Bronchus fibroblast of lung (primary cell): ENCODE results near the gene SCGB1A1. TPM values are rescaled to one million over a fixed set of nuclear protein-coding genes. Genes with fewer than 3 reads are reported as not detected.

Source experiments
- total RNA-seq: library from RNA; depleted of rRNA; stranded (reverse); fragments of >200 nt; gene quantifications from 2 replicates; pipeline ENCODE4 v1.2.3, GENCODE V29; 2015

The SCGB1A1 gene
- not detected in 2 replicates for total RNA-seq

DNA sequence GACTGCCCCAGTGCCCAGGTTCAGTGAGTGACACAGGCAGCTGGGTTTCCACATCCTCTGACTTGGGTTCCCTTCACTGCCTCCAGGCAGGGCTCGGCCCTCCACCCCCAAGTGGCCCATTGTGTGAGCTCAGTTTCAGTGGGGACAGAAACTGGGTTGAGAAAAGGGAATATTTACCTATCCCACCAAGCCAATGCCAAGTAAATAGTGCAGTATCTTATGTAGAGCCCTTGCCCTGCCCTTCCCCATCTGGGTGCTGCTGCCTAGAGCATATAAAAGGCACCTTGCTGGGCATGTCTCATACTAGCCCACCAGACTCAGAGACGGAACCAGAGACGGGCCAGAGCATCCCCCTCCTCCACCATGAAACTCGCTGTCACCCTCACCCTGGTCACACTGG lies at the start of gene SCGB1A1:
TSS of gene SCGB1A1 (plus strand) at position 301 of the 400 bp plus-strand sequence. CDS start at position 364, 63 bp downstream.

Other genes with a start within 250 kb of the SCGB1A1 start
- gene SCGB1D1, start 228.8 kb upstream of the SCGB1A1 start, total RNA-seq, result not detected in 2 replicates
- not detected in 2 replicates for gene SCGB2A1, start 210.4 kb upstream of the SCGB1A1 start, total RNA-seq
- gene SCGB1D2, start 176.8 kb upstream of the SCGB1A1 start, total RNA-seq, result not detected in 2 replicates
- gene SCGB2A2, start 148.9 kb upstream of the SCGB1A1 start, total RNA-seq, result not detected in 2 replicates
- gene SCGB1D4, start 120.0 kb upstream of the SCGB1A1 start, total RNA-seq, result not detected in 2 replicates
- gene ASRGL1, start 81.6 kb upstream of the SCGB1A1 start, total RNA-seq, result 1.8 and 3.1 TPM in 2 replicates
- gene AHNAK, start 127.8 kb downstream of the SCGB1A1 start, total RNA-seq, result 205 and 218 TPM in 2 replicates
- 1,643 and 1,652 TPM in 2 replicates for gene EEF1G, start 154.9 kb downstream of the SCGB1A1 start, total RNA-seq
- gene TUT1, start 172.5 kb downstream of the SCGB1A1 start, total RNA-seq, result 8.2 and 9.8 TPM in 2 replicates
- gene MTA2, start 182.8 kb downstream of the SCGB1A1 start, total RNA-seq, result 107 and 108 TPM in 2 replicates
- gene EML3, start 193.7 kb downstream of the SCGB1A1 start, total RNA-seq, result 15.3 and 21.4 TPM in 2 replicates
- gene ROM1, start 194.2 kb downstream of the SCGB1A1 start, total RNA-seq, result 1.9 and 4.7 TPM in 2 replicates
- gene B3GAT3, start 203.0 kb downstream of the SCGB1A1 start, total RNA-seq, result 41.5 and 45.9 TPM in 2 replicates
- gene GANAB, start 227.6 kb downstream of the SCGB1A1 start, total RNA-seq, result 203 and 209 TPM in 2 replicates
- 21.4 and 22.7 TPM in 2 replicates for gene INTS5, start 234.3 kb downstream of the SCGB1A1 start, total RNA-seq
- gene C11orf98, start 246.2 kb downstream of the SCGB1A1 start, total RNA-seq, result 128 and 158 TPM in 2 replicates
- gene CSKMT, start 246.3 kb downstream of the SCGB1A1 start, total RNA-seq, result 12.2 and 13.8 TPM in 2 replicates